PC-3 (cell line): ENCODE results near the gene GALNT14.

Source experiments
- CTCF ChIP-seq: fragments of 300-600 bp; sonication (generic); conservative IDR thresholded peaks from 2 replicates; pipeline ENCODE4 v1.5.1; 2017; ENCODE audit warnings: antibody characterized with exemption, low read depth, mild to moderate bottlenecking, low read length
- EZH2 ChIP-seq: fragments of 300-600 bp; sonication (generic); IDR thresholded peaks from one replicate; pipeline ENCODE4 v1.6.1; 2017; ENCODE audit warnings: antibody characterized with exemption, mild to moderate bottlenecking, low read length; ENCODE audit not compliant: unreplicated experiment
- EZH2phosphoT487 ChIP-seq: fragments of 300-600 bp; sonication (generic); IDR thresholded peaks from 2 replicates; pipeline ENCODE4 v1.6.1; 2018; ENCODE audit warnings: mild to moderate bottlenecking, antibody characterized with exemption, low read length, borderline replicate concordance

- no peak for TF ChIP-seq CTCF
- no peak for TF ChIP-seq EZH2
- no peak for TF ChIP-seq EZH2phosphoT487
Observed at GRCh38 chr2:30947686-30948085, 190.6 kb downstream of the GALNT14 start.
